ENCODE data around the gene HOXB3.

GRCh38 chr17:48550502-48551213 is 39.4 kb downstream of the HOXB3 start:
- TF ChIP-seq CTCF (IDR thresholded peaks at IDR 0.05) (no peak), POLR2A (IDR thresholded peaks at IDR 0.05) (no peak), POLR2AphosphoS5 (IDR thresholded peaks at IDR 0.05) (no peak)
